HG03103 (cell line): ENCODE results near the gene TNNI2.
"Not testable (repeated sequence)": the region's sequence is repeated elsewhere in the genome, so short reads cannot be mapped to it uniquely, and the experiment has no call there.

Experiments
- ATAC-seq: cut with Tn5 transposase; IDR thresholded peaks from one replicate; pipeline ENCODE4 v1.9.1; 2021; ENCODE audit warnings: low read depth; ENCODE audit not compliant: unreplicated experiment

TNNI2 gene

DNA sequence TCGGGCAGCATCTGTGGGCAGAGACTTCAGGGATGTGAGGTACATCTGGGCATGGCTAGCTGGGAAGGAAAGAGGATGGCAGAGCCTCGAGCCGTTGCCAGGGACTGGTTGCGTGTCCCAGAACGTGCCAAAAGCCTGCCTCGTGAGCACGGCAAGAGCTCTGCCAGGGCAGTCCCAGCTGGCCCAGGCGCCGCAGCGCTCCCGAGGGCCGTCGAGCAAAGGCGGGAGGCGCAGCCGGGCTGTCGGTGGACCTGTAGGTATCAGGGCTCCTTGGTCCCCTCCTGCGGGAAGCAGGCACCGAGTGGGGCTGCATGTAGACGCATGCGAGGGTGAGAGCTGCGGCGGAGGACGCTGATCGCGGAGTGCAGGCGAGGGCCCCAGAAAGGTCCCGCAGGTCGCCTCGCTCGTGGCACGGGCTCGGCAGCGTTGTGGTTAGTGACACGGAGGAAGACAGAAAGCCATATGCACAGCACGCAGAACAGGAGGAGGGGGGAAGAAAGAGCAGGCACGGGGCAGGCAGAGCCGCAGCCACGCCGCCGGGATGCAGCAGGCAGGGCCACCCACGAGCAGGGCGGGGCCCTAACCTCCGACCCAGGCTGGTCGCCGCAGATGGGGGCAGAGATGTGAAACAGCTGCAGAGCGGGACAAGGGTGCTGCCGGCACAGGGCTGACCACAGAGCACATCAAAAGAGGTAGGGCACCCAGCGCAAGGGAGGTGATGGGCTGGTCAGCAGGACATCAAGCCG is 32.1 kb downstream of the TNNI2 start:
- ATAC-seq, result no peak

DNA sequence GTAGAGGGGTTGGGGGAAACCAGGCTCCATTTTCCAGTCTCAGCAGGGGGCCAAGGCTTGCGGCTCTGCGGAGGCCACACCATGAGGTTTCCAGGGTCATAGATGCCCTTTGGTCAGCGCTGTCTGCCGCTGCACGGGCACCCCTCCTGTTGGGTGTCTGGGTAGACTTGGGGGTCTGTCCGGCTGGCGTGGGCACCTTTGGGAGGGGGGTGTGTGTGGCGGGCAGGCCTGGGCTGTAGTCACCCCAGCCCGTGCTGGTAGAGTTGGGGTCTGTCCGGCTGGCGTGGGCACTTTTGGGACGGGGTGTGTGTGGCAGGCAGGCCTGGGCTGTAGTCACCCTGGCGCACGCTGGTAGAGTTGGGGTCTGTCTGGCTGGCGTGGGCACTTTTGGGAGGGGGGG is 32.8 kb downstream of the TNNI2 start:
- ATAC-seq, result no peak

DNA sequence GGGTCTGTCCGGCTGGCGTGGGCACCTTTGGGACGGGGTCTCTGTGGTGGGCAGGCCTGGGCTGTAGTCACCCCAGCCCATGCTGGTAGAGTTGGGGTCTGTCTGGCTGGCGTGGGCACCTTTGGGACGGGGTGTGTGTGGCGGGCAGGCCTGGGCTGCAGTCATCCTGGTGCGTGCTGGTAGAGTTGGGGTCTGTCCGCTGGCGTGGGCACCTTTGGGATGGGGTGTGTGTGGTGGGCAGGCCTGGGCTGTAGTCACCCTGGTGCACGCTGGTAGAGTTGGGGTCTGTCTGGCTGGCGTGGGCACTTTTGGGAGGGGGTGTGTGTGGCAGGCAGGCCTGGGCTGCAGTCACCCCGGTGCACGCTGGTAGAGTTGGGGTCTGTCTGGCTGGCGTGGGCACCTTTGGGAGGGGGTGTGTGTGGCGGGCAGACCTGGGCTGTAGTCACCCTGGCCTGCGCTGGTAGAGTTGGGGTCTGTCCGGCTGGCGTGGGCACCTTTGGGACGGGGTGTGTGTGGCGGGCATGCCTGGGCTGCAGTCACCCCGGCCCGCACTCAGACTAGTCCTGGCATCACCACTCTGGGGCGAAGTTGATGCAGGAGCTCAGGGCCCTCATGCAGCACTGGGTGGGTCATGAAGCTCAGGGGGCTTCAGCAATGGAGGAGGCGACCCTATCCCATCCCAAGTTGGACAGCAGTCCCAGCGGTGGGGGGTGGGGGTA is 33.6 kb downstream of the TNNI2 start:
- ATAC-seq, result no peak

DNA sequence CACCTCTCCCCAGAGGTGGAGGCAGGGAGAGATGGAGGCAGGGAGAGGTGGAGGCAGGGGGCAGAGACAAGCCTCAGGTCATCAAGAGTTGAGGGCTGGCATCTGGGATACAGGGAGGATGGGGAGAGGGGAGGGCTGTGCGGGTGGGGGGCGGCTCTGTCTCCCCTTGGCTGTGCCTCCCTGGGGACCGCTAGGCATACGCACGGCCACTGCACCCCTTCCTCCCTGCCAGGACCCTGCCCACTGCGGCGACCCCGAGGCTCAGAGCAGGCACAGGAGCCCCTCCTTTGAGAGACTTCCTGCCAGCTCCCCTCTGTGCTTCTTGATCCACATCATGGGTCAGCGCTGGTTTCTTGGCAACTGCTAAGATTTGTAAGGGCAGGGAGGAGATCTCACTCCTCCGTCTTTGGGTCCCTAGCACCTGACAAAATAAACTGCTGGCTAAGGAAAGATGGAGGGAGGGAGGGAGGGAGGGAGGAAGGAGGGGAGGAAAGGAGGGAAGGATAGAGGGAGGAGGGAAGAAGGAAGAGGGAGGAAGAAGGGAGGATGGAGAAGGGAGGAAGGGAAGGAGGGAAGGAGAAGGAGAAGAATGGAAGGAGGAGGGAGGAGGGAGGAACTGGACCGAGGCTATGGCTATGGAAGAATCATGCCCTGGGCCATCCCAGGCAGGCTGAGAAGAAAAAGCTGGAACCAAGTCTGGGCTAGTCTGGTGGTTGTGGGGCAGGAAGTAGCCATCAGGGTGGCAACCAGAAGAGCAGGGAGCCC is 34.4 kb downstream of the TNNI2 start:
- no peak for ATAC-seq

DNA sequence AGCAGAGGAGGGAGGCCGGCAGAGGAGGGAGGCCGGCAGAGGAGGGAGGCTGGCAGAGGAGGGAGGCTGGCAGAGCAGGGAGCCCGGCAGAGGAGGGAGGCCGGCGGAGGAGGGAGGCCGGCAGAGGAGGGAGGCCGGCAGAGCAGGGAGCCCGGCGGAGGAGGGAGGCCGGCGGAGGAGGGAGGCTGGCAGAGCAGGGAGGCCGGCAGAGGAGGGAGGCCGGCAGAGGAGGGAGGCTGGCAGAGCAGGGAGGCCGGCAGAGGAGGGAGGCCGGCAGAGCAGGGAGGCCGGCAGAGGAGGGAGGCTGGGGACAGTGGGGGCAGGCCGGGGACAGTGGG is 35.0 kb downstream of the TNNI2 start:
- not testable (repeated sequence) for ATAC-seq

DNA sequence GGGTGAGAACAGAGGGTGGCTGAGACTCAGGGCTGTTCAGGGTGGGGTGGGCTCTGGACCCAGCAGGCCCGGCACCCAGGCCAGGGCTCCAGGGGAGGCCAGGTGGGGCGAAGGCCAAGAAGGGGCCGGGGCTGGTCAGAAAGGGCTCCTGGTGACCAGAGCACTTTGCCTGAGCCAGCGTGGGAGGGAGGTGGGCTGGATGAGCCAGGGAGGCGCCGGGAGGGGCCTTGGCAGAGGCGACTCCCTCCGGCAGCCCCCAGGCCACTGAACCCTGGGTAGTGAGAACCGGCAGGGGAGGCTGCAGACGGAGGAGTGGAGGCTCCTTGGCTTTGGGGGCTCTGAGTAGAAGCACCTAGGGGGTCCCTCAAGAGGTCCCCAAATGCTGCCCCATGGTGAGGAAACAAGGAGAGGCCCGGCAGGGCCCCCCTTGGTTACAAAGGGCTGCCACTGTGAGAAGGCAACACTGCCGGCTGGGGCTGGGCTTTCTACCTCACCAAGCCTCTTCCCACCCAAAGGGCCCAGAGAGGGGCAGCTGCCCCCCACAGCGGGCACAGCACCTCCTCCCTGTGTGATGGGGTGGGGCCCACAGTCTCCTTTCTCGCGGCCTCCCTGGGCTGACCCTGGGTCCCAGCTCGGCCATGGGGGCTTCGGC is 35.8 kb downstream of the TNNI2 start:
- not testable (repeated sequence) for ATAC-seq

DNA sequence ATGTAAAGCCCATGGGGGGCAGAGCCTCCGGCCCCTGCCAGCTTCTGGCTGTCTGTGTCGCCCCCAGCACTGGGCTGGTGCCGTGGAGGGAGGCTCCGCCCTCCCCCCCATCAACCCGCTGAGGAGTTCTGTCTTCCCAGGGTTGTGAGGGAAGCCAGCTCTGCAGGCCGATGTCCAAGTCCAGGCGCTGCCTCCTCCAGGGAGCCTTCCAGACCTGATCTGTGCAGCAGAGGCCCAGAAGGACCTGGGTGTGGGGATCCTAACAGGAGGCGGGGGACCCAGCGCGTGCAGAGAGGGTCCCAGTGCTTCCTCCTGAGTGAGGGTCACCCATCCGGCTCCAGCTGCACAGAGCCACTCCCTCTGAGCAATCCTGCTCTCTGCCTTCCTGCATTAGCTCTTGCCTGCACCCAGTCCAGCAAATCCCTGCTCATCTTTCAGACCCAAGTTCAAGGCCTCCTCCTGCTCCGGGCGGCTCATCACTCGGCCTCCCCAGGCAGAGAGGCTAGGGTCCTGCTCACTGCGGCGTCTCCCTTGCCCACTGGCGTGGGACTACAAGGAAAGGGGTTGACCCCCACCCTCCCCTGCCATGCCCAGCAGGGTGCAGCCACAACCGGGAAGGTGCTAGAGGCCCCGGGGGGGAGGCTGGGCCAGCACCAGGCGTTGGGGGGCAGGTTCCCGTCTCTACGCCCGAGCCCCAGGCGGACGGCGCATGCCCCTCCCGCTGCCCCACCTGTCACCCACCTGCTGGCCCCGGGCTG is 36.5 kb downstream of the TNNI2 start:
- no peak for ATAC-seq

DNA sequence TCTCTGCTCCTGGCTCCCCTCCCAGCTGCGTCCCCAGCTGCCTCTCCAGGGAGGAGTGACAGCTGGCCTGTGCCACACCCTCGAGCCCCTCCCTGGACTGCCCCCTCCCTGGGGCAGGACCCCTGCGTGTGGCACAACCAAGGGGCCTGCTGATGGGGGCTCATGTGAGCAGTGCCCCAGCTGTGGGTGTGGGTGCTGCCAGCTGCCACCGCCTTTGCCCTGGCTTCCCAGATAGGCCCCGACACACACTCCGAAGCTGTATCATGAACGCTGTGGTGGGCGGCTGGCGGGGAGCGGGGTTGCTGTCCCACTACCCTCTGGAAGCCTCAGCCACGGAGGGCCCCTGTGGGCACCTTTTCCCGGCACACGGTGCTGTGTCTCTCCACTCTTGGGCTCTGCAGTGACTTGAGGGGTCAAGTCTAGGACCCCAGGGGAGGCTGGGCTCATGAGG is 37.1 kb downstream of the TNNI2 start:
- not testable (repeated sequence) for ATAC-seq

DNA sequence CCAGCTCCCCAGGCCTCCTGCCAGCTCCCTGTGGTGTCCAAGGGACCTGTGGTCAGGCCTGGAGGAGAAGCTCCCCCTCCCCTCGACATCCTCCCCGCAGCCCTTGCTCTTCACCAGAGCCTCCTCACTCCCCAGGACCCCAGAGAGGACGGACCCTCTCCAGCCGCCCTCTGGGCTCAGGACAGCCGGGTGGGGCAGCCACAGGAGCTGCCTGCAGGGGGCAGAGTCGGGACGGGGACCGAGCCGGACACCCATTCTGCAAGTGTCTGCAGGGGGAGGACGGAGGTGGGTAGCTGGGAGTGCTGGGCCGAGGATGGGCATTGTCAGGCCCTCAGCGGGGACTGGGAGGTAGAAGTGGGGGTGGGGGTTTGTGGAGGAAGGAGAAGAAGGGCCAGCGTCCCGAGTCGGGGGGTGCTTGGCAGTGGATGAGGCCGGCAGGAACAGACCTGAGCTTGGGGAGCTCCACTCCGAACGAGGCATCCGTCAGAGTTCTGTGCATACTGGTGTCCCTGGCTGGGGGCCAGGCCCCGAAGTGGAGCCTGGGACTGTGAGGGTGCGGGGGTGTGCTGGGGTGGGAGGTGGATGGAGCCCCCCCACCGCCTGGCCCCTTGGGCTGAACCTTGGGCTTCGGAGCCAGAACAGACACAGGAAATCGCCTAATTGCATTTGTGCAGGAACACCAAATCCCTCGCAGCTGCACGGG is 37.7 kb downstream of the TNNI2 start:
- no peak for ATAC-seq

DNA sequence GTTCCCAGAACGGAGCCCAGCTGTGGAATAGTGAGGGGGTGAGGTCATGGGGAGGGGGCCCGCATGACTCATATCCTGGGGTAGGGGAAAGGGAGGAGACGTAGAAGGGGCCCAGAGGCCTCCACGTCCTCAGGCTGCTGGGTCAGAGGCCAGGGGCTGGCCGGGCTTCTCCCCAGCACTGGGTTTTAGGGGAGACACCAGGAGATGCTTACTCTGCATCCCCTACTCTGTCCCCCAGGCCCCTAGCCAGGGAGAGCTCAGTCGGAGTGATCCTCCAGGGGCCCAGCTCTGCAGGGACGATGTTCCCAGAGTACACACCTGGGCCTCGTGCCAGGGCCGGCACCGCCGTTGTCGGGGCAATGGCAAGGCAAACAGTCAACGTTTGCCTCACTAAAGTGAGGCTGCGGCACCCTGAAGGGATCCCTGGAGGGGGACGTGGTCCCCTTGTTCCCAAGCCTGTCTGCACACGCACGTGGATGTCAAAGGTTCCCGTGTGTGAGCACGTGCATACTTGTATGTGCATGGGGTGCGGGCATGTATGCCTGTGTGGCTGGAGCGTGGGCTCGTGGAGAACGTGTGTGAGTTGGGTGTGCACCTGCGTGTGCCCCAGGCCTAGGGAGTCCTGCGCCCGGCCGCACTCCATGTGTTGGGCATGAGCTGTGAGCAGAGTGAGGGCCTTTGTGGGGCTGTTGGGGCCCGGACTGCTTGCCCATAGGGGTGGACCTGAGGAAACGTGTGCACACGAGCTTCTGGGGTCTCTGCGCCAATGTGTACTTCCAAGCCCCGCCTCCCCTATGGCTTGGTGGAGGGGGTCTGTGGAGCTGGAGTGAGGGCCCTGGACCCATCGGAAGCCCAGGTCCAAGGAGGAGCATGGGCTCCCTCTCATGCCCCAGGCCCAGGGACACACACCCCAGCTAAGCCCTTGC is 38.7 kb downstream of the TNNI2 start:
- no peak for ATAC-seq

DNA sequence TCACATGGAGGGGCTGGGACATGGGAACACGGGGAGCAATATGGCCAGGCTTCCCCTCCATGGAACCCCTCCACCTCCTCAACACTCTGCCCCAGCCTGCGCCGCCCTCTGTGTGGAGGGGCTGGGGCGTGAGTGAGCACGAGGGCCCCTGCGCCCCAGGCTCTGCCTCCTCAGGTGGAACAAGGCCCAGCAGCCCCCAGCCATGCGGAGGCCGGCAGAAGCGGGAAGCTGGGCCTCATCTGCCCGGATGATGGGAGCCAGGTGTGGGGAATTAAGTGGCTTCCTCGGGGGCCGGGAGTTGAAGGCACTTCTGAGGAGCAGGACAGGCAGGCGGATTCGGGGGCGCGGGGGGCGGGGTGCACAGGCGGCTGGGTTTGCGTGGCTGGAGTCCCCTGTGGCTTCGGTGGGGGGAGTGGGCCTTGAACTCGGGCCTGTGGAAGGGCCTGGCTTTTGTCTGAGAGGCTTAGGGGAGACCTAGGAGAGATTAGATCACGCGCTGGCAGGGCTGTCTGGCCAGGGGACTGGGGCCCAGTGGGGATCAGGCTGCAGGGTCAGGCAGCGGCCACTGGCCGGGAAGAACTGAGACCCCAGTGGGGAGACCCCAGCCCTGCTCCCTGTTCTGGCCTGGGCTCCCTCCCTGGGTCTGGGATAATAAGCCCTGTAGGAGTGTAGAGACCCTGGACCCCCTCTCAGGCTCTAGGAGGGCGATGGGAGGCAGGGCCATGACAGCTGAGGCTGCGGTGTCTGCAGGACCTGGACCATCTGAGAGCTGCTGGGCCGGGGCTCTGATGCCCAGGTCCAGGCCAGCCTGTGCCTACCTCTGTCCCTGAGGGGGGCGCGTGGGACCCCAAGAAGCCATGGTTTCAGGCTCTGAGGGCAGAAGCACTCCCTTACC is 39.6 kb downstream of the TNNI2 start:
- ATAC-seq, result no peak

DNA sequence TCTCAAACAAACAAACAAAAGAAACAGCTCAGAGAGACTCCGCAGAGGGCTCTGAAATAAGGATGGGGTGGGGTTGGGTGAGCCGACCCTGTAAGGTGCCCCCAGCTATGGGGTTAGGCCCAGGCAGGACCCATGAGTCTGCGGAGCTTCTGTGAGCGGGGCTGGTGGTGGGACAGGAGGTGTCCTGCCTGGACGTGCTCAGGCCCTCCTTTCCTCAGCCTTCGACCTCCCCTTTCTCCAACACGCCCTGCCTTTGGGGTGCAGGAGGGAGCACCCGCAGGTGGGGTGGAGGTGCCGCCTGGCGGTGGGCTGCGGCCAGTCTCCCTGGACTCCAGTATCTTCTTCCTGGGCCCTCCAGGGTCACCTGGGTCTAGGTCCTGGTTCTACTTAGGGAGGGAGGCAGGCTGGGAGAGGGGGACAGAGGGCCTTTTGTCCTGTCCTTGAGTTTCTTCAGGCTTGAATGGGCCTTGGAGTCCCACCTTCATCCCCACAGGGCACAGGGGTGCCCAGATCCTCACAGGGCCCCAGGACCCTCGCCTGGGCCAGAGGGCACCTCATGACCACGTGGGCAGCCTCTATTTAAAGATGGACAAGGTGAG is 40.7 kb downstream of the TNNI2 start:
- no peak for ATAC-seq

DNA sequence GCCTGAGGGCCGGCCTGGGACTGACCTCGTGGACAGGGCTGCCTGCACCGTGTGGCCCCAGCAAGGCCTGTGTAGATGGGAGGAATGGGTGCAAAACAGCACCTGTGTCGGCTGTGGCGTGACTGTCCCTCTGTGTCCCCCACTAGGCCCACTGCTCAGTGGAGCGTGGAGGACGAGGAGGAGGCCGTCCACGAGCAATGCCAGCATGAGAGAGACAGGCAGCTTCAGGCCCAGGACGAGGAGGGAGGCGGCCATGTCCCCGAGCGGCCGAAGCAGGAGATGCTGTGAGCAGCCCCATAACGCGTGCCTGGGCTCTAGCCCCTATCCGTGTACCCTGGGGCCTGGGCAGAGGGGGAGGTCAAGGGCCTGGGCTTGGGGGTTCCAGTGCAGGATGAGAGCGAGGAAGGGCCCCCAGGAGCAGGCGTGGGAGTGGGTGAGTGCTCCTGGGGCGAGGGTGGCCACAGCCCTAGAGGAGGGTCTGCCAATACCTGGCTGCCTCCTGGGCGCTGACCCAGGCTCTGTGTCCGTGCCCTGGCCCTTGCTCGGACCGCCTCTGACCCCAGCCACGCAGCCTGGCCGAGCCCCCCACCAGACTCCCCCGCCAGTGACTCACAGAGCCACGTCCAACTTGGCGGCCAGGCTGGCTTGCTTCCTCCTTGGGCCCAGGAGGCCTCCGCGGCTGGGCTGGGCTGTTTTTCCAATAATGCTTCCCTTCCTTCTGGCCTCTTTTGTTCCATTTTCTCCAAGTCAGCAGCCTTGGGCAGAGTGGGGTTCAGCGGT is 41.4 kb downstream of the TNNI2 start:
- ATAC-seq, result no peak

DNA sequence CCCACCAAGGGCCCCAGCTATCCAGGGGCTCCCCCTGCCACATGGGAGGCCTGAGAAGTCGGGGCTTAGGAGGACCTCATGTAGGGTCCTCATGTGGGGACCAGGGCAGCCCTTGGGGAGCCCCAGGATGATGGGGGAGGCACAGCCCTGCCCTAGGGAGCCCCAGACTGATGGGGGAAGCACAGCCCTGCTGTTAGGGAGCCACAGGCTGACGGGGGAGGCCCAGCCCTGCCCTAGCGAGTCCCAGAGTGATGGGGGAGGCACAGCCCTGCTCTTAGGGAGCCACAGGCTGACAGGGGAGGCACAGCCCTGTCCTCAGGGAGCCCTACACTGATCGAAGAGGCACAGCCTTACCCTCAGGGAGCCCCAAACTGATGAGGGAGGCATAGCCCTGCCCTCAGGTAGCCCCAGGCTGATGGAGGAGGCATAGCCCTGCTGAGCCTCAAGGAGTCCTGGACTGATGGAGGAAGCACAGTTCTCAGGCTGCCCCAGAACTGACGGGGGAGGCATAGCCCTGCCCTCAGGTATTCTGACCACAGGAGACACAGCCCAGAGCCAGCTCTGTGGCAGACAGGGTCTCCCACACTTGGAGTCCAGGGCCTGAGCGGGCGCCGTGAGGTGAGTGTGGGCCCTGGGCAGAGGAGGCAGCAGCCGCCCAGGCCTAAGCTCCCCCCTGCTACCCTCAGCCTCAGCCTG is 42.1 kb downstream of the TNNI2 start:
- ATAC-seq, result no peak

DNA sequence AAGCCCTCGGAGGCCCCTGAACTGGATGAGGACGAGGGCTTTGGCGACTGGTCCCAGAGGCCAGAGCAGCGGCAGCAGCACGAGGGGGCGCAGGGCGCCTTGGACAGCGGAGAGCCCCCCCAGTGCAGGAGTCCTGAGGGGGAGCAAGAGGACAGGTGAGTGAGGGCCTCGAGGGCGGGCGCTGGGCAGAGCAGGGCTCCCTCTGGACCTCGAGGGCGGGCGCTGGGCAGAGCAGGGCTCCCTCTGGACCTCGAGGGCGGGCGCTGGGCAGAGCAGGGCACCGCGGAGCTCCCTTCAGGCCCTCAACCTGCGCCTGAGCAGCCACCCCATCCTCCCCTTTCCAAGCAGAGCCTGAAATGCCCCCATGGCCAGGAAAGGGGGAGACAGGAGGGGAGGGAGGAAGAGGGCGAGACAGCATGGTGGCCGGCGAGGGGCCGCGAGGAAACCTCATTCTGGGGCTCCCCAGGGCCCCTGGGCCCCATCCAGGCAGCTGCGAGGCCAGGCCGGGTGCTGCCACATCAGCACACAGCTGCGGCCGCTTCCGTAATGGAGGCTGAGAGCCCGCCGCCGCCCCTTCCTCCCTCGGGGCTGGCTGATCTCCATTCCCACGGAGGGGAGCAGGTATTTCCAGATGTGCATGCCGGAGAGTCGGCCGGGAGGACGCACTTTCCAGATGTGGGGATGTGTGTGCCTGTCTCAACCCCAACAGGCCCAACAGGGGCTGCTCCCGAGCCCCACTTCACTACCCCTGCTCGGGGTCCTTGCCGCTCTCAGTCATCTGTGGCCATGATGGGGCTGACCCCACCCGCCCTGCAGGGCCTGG is 42.9 kb downstream of the TNNI2 start:
- ATAC-seq, result no peak
